IPS-20b (cell line): ENCODE results near the gene RENBP.

Experiments used
- H3K27ac ChIP-seq: one replicate; pipeline ENCODE4 v1.5.1; 2013; ENCODE audit warnings: low read length
- H3K27me3 ChIP-seq: 2 replicates; pipeline ENCODE4 v1.6.1; 2013; ENCODE audit warnings: mild to moderate bottlenecking, low read length, inconsistent platforms; ENCODE audit not compliant: insufficient read depth
- H3K36me3 ChIP-seq: 2 replicates; pipeline ENCODE4 v1.6.1; 2013; ENCODE audit warnings: low read depth, mild to moderate bottlenecking, inconsistent platforms, low read length, moderate library complexity; ENCODE audit not compliant: insufficient read depth
- H3K4me1 ChIP-seq: 2 replicates; pipeline ENCODE4 v1.6.1; 2013; ENCODE audit warnings: mild to moderate bottlenecking, control low read depth, inconsistent platforms, low read length, moderate library complexity; ENCODE audit not compliant: insufficient read depth
- H3K4me3 ChIP-seq: 2 replicates; pipeline ENCODE4 v1.5.1; 2013; ENCODE audit warnings: mild to moderate bottlenecking, low read length, inconsistent platforms
- H3K9ac ChIP-seq: 2 replicates; pipeline ENCODE4 v1.6.1; 2013; ENCODE audit warnings: low read depth, mild to moderate bottlenecking, inconsistent platforms, low read length, moderate library complexity
- H3K9me3 ChIP-seq: 2 replicates; pipeline ENCODE4 v1.6.1; 2013; ENCODE audit warnings: mild to moderate bottlenecking, low read depth, low read length, inconsistent platforms; ENCODE audit not compliant: insufficient read depth

The RENBP gene

DNA sequence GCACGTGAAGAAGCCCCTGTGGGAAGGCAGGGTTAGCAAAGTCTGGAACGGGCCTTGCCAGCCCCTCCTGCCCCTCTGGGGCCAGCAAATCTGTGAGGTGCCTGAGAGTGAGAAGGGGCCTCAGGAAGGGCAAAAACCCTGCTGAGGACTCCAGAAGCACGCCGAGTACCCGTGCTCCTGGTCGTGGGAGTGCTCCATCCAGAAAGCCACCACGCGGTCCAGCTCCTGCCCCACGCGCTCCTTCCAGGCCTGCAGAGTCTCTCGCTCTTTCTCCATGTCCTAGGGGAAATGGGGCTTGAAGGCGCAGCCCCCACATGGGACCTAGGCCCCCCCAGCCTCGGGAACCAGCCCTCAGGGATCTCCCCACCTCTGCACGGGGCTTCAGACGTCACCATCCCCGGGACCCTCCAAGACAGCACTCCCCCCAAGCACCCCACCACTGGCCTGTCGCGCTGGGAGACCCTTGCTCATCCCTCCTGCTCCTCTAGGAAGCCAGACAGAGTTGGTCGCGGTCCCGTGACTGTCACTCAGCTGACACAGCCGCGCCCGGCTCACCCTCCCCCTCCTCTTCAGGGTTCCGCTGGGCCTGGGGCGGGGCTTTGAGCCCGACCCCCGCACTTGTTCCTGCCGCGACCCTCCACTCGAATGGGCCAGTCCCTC is at the start of gene RENBP:
Gene RENBP, minus strand, starts transcription at position 504 of the 660 bp plus-strand sequence. Its CDS starts 33 bp downstream, at position 471.
- Histone ChIP-seq H3K27ac (no peak within 1 kb of the TSS), H3K9me3 (no peaks in the 10 kb centered on the region), H3K36me3 (peaks cover 14% of the 10 kb centered on the region), H3K27me3 (no peaks in the 10 kb centered on the region), H3K4me3 (peak within 1 kb of the TSS; percentile 45; the same call in 1 of the 2 replicates), H3K4me1 (peaks cover 5% of the 10 kb centered on the region; the same call in 1 of the 2 replicates), H3K9ac (no peak within 1 kb of the TSS; the same call in 1 of the 2 replicates)

DNA sequence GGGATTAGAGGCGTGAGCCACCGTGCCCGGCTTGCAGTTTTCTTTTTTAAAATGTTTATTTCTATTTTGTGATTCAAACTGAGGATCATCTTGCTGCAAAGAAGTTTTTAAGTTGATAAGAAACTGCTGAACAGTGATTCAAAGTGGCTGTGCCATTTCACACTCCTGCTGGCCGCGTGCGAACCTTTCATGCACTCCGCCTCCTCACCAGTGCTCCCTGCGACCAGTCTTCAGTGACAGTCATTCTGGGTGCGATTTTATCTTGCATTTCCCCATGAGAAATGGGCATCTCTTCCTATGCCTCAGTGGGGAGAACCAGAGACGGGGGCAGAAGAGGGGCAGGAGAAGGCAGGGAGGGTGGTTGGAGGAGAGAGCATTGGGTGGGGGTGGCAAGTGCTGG is 49.5 kb upstream of the RENBP start:
- Histone ChIP-seq H3K27ac (no peak overlapping the region), H3K27me3 (no peaks in the 10 kb centered on the region), H3K4me3 (no peak overlapping the region), H3K9ac (no peak overlapping the region), H3K9me3 (no peaks in the 10 kb centered on the region), H3K36me3 (no peaks in the 10 kb centered on the region), H3K4me1 (no peaks in the 10 kb centered on the region)

DNA sequence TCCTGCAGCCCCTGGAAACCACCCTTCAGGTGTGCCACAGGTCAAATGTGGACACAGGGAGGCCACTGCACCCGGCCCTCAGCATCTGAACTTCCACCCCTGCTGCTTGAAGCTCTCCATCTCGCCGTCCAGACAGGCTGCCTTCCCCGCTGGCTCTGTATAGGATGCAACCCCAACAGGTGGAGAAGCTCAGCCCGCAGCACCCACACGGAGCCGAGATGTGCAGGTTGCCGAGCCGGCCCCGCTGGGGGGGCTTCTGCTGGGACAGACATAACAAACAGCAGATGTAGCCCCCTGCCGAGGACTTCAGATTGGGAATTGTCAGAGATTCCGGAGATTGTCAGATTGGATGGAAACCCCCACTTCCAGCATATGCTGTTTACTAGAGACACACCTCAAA is 48.6 kb upstream of the RENBP start:
- Histone ChIP-seq H3K9ac (no peak overlapping the region), H3K36me3 (no peaks in the 10 kb centered on the region), H3K27me3 (no peaks in the 10 kb centered on the region)

DNA sequence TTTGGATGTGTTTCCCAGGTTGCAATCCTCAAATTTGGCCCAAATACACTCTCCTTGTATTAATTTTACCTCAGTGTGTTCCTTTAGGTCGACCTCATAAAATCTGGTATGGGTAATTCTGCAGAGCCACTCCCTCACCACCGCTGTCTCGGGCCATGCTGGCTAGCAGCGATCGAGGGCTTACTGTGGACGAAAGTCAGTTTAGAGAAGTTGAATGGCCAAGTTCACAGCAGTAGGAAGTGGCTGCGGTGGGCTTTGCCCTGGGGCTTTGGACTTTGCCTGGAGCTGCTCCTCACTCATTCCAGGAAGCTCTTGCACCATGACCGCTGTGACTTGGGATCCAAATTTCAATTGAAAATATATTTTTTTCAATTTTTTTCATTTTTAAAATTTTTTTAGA is 47.7 kb upstream of the RENBP start:
- no peak overlapping the region for H3K4me3 ChIP-seq
- no peak overlapping the region for H3K27ac ChIP-seq
- H3K36me3 ChIP-seq: no peaks in the 10 kb centered on the region
- H3K4me1 ChIP-seq: no peaks in the 10 kb centered on the region
- H3K9ac ChIP-seq: no peak overlapping the region
- H3K9me3 ChIP-seq: no peaks in the 10 kb centered on the region
- H3K27me3 ChIP-seq: no peaks in the 10 kb centered on the region

More for the DNA sequence above, 48.6 kb upstream of the RENBP start:
- Histone ChIP-seq H3K9me3 (no peaks in the 10 kb centered on the region), H3K4me3 (no peak overlapping the region), H3K4me1 (no peaks in the 10 kb centered on the region), H3K27ac (no peak overlapping the region)

DNA sequence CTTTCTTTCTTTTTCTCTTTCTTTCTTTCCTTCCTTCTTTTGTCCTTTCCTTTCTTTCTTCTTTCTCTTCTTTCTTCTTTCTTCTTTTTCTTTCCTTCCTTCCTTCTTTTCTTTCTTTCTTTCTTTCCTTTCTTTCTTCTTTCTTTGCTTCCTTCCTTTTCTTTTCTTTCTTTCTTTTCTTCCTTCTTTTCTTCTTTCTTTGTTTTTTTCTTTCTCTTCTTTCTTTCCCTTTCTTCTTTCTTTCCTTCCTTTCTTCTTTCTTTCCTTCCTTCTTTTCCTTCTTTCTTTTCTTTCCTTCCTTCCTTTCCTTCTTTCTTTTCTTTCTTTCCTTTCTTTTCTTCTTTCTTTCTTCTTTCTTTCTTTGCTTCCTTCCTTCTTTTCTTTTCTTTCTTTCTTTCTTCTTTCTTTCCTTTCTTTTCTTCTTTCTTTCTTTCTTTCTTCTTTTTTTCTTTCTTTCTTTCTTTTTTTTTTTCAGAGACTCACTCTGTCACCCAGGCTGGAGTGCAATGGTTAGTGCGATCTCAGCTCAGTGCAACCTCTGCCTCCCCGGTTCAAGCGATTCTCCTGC is 46.7 kb upstream of the RENBP start:
- no peaks in the 10 kb centered on the region for H3K4me1 ChIP-seq
- no peaks in the 10 kb centered on the region for H3K9me3 ChIP-seq
- H3K4me3 ChIP-seq: no peak overlapping the region
- no peaks in the 10 kb centered on the region for H3K27me3 ChIP-seq
- no peak overlapping the region for H3K27ac ChIP-seq
- no peaks in the 10 kb centered on the region for H3K36me3 ChIP-seq
- H3K9ac ChIP-seq: no peak overlapping the region

DNA sequence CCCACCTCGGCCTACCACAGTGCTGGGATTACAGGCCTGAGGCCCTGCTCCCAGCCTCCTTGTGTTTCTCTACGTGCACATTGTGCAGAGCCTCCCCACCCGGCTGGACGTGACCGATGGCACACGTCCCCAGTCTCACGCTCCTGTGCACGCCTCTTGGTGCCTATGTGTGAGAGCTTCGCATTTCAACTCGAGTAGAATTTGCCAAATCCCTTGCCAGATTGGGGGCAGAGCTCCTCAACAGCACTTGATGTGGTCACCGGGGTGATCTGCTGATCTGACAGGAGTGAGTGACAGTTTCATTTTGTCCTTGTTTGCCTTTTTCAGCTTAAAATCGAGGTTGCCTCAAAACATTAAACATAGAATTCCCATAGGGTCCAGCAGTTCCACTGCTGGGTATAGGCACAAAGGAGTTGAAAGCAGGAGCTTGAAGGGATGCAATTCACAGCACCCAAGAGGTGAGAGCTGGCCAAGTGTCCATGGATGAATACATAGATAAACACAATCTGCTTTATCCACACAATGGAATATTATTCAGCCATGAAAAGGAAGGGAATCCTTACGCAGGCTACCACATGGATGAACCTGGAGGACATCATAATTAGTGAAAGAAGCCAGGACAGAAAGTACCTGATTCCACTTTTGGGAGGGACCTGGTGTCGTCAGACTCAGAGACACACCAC is 45.7 kb upstream of the RENBP start:
- no peak overlapping the region for H3K4me3 ChIP-seq
- H3K9me3 ChIP-seq: no peaks in the 10 kb centered on the region
- no peak overlapping the region for H3K9ac ChIP-seq
- H3K36me3 ChIP-seq: no peaks in the 10 kb centered on the region
- H3K4me1 ChIP-seq: no peaks in the 10 kb centered on the region
- no peak overlapping the region for H3K27ac ChIP-seq
- no peaks in the 10 kb centered on the region for H3K27me3 ChIP-seq

DNA sequence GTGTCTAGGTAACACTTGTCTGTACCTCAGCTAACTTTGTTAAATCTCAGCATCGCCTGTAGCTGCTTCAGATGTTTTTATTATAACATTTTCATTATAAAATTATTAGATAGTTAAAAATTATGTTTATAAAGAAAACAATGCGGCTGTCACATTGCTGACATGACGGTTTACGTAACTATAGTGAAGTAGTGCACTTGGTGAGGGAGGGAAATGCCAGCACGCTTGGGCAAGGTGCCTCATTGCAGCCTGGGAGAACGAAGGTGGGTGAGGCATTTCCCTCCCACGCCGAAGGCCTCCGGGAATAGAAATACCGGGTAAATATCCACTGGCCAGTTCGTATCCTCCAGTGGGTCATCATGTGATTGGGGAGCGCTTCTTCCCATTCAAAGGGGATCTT is 44.0 kb upstream of the RENBP start:
- Histone ChIP-seq H3K4me3 (no peak overlapping the region), H3K4me1 (no peaks in the 10 kb centered on the region), H3K9ac (no peak overlapping the region), H3K9me3 (no peaks in the 10 kb centered on the region), H3K27ac (no peak overlapping the region), H3K27me3 (no peaks in the 10 kb centered on the region), H3K36me3 (no peaks in the 10 kb centered on the region)

DNA sequence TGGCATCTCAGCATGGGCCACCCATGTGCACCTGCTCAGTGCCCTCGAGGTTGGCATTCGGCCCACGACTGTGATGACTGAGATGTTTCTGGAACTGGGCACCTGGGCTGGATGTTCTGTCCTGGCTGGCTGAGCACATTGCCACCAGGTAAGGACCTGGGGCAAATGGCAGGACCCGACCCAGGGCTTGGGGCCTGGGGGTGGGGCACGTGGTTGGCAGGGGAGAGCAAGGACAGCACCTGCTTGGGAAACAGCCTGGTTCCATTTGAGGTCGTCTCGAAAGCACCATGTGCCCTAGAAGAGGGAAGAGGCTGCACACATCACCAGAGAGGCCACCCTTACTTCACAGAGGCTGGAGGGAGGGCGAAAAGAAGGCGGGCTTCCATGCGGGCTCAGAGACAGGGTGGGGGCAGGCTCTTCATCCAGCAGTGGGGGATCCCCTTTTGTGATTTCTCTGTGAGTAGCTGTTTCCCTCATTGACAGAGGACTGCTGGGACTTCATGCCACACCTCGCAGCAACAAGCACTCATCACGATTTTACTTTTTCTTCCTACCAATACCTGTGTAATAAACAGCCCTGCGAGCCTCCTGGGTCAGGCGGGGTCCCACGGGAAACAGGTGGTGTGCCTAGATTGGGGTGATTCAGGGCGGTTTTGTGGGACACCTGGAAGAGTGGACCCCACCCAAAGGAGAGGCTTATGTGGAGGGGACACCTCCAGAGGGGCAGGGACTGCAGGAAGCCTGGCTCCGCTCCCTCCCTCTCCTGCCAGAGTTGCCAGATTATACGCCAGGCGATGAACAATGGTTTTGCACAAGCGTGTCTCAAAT is 40.1 kb upstream of the RENBP start:
- no peaks in the 10 kb centered on the region for H3K4me1 ChIP-seq
- no peak overlapping the region for H3K27ac ChIP-seq

DNA sequence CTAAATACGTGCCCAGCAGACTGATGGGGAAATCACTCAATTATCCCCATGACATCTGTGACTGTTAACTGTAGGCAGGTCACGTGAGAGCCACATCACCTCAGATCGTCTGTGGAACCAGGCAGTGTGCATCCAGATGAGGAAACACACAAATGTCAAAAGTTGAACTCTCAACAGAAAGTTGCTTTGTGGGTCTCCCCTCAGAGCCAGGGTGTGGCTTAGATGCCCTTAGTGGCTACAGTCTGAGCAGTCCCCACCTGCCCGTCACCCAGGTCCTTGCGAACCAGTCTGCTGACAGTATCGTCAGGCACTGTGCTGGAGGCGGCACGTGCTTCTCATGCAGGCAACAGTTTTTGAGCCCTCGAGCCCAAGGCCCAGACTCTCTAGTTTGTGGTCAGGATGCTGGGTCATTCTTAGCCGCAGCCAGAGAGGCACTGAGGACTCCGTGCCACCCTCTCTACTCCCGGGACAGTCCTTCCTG is 38.9 kb upstream of the RENBP start:
- Histone ChIP-seq H3K9me3 (no peaks in the 10 kb centered on the region), H3K9ac (no peak overlapping the region), H3K27me3 (no peaks in the 10 kb centered on the region), H3K27ac (no peak overlapping the region), H3K4me1 (no peaks in the 10 kb centered on the region), H3K4me3 (no peak overlapping the region), H3K36me3 (no peaks in the 10 kb centered on the region)

More for the DNA sequence above, 40.1 kb upstream of the RENBP start:
- no peak overlapping the region for H3K4me3 ChIP-seq
- H3K27me3 ChIP-seq: no peaks in the 10 kb centered on the region
- H3K9me3 ChIP-seq: no peaks in the 10 kb centered on the region
- H3K9ac ChIP-seq: no peak overlapping the region
- H3K36me3 ChIP-seq: no peaks in the 10 kb centered on the region

DNA sequence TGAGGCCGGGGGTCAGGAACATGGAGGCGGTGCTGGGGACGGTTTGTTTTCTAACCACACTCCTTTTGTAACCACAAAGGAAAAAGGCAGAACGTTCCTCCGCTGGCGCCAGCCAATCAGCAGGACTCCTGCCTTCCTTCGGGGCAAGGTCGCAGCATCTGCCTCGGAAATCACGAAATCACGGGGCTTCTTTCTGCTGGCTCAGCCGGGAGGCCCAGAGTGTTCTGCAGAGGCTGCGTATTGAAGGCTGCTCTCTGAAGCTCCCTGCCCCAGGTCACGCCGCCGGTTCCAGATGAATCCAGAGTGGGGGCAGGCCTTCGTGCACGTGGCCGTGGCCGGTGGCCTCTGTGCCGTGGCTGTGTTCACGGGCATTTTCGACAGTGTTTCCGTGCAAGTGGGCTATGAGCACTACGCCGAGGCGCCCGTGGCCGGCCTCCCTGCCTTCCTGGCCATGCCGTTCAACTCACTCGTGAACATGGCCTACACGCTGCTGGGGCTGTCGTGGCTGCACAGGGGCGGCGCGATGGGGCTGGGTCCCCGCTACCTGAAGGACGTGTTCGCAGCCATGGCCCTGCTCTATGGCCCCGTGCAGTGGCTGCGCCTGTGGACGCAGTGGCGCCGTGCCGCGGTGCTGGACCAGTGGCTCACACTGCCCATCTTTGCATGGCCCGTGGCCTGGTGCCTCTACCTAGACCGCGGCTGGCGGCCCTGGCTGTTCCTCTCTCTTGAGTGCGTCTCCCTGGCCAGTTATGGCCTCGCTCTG is 37.5 kb upstream of the RENBP start:
- no peak overlapping the region for H3K9ac ChIP-seq
- no peaks in the 10 kb centered on the region for H3K36me3 ChIP-seq
- no peaks in the 10 kb centered on the region for H3K9me3 ChIP-seq
- no peaks in the 10 kb centered on the region for H3K27me3 ChIP-seq
- no peak overlapping the region for H3K4me3 ChIP-seq
- no peaks in the 10 kb centered on the region for H3K4me1 ChIP-seq
- H3K27ac ChIP-seq: no peak overlapping the region

DNA sequence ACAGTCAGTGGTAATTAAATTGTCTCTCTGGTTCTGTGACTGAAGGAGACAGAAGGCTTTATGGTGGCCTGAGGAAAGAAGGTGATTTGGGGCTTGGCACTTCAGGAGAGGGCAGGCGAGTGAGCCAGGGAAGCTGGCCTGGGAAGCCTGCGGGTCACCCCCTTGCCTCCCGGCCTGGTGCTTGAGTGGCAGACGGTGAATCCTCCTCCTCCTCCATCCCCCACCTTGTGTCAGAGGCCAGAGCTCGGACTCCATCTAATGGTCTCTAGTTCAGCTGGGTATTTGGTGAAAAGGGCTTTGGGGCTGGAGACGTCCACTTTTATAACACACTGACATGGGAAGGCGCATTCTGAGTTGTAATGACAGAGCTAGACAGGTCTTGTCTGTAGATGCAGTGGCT is 36.8 kb upstream of the RENBP start:
- Histone ChIP-seq H3K27ac (no peak overlapping the region), H3K9ac (no peak overlapping the region), H3K36me3 (no peaks in the 10 kb centered on the region), H3K4me1 (no peaks in the 10 kb centered on the region), H3K9me3 (no peaks in the 10 kb centered on the region), H3K27me3 (no peaks in the 10 kb centered on the region), H3K4me3 (no peak overlapping the region)
